Measurements from ENCODE around the gene MGAM2. TPM values are rescaled to one million over a fixed set of nuclear protein-coding genes. Genes with fewer than 3 reads are reported as not detected.

MGAM2 gene
- total and polyA plus RNA-seq, 3 donors from 2014 or later, result 2.3 to 4.4 (median 2.7) TPM

- 22 to 70% methylated on average over 1 of the region's 1 CpG for WGBS, 2 donors
- Histone ChIP-seq H3K36me3 (ENCODE audit: low read depth, missing control alignments) (no peaks in the 10 kb centered on the region), H3K4me1 (no peaks in the 10 kb centered on the region)
These were observed 568 bp downstream of the MGAM2 start for GRCh38 chr7:142112086-142112485.

GRCh38 chr7:142114207-142114606 lies 2.7 kb downstream of the MGAM2 start:
- Histone ChIP-seq H3K9me3 (no peaks in the 10 kb centered on the region), H3K36me3 (ENCODE audit: low read depth, missing control alignments) (no peaks in the 10 kb centered on the region), H3K4me1 (no peaks in the 10 kb centered on the region), H3K4me3 (no peak overlapping the region), H3K27ac (no peak overlapping the region), H3K27me3 (no peaks in the 10 kb centered on the region)
- WGBS, 2 donors, result 64 to 73% methylated on average over 3 of the region's 3 CpGs
- no peak for DNase-seq
- intact Hi-C loops (cut with DNase I; ENCODE audit: low total_unique reads), result no loop called here
- TF ChIP-seq CTCF (IDR thresholded peaks at IDR 0.05) (no peak), POLR2A (IDR thresholded peaks at IDR 0.05) (no peak)

More at GRCh38 chr7:142112086-142112485, 568 bp downstream of the MGAM2 start:
- Histone ChIP-seq H3K27ac (no peak overlapping the region), H3K4me3 (no peak overlapping the region), H3K9me3 (no peaks in the 10 kb centered on the region), H3K27me3 (no peaks in the 10 kb centered on the region)
- intact Hi-C loops (cut with DNase I; ENCODE audit: low total_unique reads), result no loop called here
- no peak for DNase-seq
- TF ChIP-seq POLR2A (IDR thresholded peaks at IDR 0.05) (no peak), CTCF (IDR thresholded peaks at IDR 0.05) (no peak)

DNA sequence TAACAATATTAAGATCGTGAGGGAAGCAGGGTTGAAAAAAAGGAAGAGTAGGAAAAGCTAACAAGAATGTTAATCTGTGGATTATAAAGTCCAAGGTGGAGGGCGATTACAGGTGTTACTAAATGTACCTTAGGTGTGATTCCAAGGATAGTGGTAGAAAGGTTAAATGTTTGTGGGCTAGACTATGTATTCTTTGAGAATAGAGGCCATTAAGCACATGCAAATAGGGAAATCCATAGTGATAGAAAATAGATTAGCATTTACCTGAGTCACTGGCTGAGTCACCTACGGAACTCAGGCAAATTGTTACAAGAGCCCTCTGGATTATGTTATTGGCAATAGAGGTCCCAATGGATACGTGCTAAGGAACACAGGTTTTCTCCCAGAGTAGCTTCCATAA lies 9.0 kb downstream of the MGAM2 start:
- TF ChIP-seq CTCF (IDR thresholded peaks at IDR 0.05) (no peak), POLR2A (IDR thresholded peaks at IDR 0.05) (no peak)
- H3K4me1 ChIP-seq, result no peaks in the 10 kb centered on the region
- intact Hi-C loops (cut with DNase I; ENCODE audit: low total_unique reads), result no loop called here
- H3K9me3 ChIP-seq, result no peaks in the 10 kb centered on the region
- H3K27me3 ChIP-seq, result no peaks in the 10 kb centered on the region
- H3K27ac ChIP-seq, result no peak overlapping the region
- no peaks in the 10 kb centered on the region for H3K36me3 ChIP-seq (ENCODE audit: low read depth, missing control alignments)
- no peak for DNase-seq
- no peak overlapping the region for H3K4me3 ChIP-seq
- 65 to 71% methylated on average over 4 of the region's 4 CpGs for WGBS, 2 donors

GRCh38 chr7:142123184-142123583 lies 11.7 kb downstream of the MGAM2 start:
- no peak overlapping the region for H3K4me3 ChIP-seq
- H3K9me3 ChIP-seq, result no peaks in the 10 kb centered on the region
- DNase-seq, result no peak
- 80 to 84% methylated on average over 3 of the region's 3 CpGs for WGBS, 2 donors
- no peaks in the 10 kb centered on the region for H3K4me1 ChIP-seq
- TF ChIP-seq CTCF (IDR thresholded peaks at IDR 0.05) (no peak), POLR2A (IDR thresholded peaks at IDR 0.05) (no peak)
- no peak overlapping the region for H3K27ac ChIP-seq
- H3K27me3 ChIP-seq, result no peaks in the 10 kb centered on the region
- H3K36me3 ChIP-seq (ENCODE audit: low read depth, missing control alignments), result no peaks in the 10 kb centered on the region
- intact Hi-C loops (cut with DNase I; ENCODE audit: low total_unique reads), result no loop called here

GRCh38 chr7:142125256-142125955 lies 13.9 kb downstream of the MGAM2 start:
- H3K9me3 ChIP-seq, result no peaks in the 10 kb centered on the region
- TF ChIP-seq CTCF (IDR thresholded peaks at IDR 0.05) (no peak), POLR2A (IDR thresholded peaks at IDR 0.05) (no peak)
- 88% methylated on average over 1 of the region's 1 CpG for WGBS, 2 donors
- H3K36me3 ChIP-seq (ENCODE audit: low read depth, missing control alignments), result no peaks in the 10 kb centered on the region
- no peaks in the 10 kb centered on the region for H3K27me3 ChIP-seq
- H3K4me1 ChIP-seq, result no peaks in the 10 kb centered on the region
- DNase-seq, result no peak
- no peak overlapping the region for H3K27ac ChIP-seq
- H3K4me3 ChIP-seq, result no peak overlapping the region
- intact Hi-C loops (cut with DNase I; ENCODE audit: low total_unique reads), result no loop called here

Data from testis (tissue), 3 donors.